C4-2B (cell line): Measurements from ENCODE around the gene SHLD1.

ENCODE experiments used
- CTCF ChIP-seq: fragments of 450-650 bp; conservative IDR thresholded peaks from 2 replicates; pipeline ENCODE4 v1.5.1; 2017; ENCODE audit warnings: mild to moderate bottlenecking
- ZFX ChIP-seq: fragments of 450-650 bp; IDR thresholded peaks from 2 replicates; pipeline ENCODE4 v1.6.1; 2017

- no peak for TF ChIP-seq CTCF
- TF ChIP-seq ZFX: no peak
Observed at GRCh38 chr20:5835871-5836270, 85.7 kb downstream of the SHLD1 start.
